Muscle of leg (tissue), 16 donors: ENCODE measurements around the gene BBS2. TPM values are rescaled to one million over a fixed set of nuclear protein-coding genes. Genes with fewer than 3 reads are reported as not detected.

ENCODE experiments used
- DNase-seq: peaks from one replicate; pipeline ENCODE4 v3.0.0; 2013
- H3K27ac ChIP-seq: one replicate; pipeline ENCODE4 v1.5.1; 2013; ENCODE audit warnings: mild to moderate bottlenecking, low read length, control low read depth
- H3K27me3 ChIP-seq: one replicate; pipeline ENCODE4 v1.6.1; 2013; ENCODE audit warnings: low read length; ENCODE audit not compliant: control insufficient read depth, insufficient read depth
- H3K36me3 ChIP-seq: one replicate; pipeline ENCODE4 v1.6.1; 2013; ENCODE audit warnings: low read length; ENCODE audit not compliant: control insufficient read depth, insufficient read depth
- H3K4me1 ChIP-seq: one replicate; pipeline ENCODE4 v1.6.1; 2013; ENCODE audit warnings: low read length; ENCODE audit not compliant: control insufficient read depth, insufficient read depth
- H3K4me3 ChIP-seq: one replicate; pipeline ENCODE4 v1.5.1; 2013; ENCODE audit warnings: low read length, control low read depth
- H3K9me3 ChIP-seq: replicated peaks from 2 replicates; pipeline ENCODE4 v1.6.1; 2013; ENCODE audit warnings: low read depth, low read length; ENCODE audit not compliant: control insufficient read depth
- WGBS: methylation state at CpG from one replicate; pipeline ENCODE4 v1.1.5; 2013; ENCODE audit warnings: missing lambda C conversion rate; ENCODE audit not compliant: insufficient coverage; 5-methylcytosine and 5-hydroxymethylcytosine counted together
- long read RNA-seq, 11 donors: transcript quantifications; one replicate each; lab custom pipeline, GENCODE V29; 2026
- polyA plus RNA-seq, 8 donors: library from polyadenylated mRNA; unstranded; fragments of 120-200 nt; gene quantifications; one replicate each; pipeline versions ENCODE4 v1.2.1 to v1.2.3, GENCODE V29; 2013; ENCODE audit warnings: inconsistent platforms in 1 of 8, low replicate concordance in 1 of 8; ENCODE audit not compliant: insufficient read length in 8 of 8, insufficient read depth in 1 of 8
- total RNA-seq: library from RNA; stranded (reverse); fragments of 120-200 nt; gene quantifications from one replicate; pipeline ENCODE4 v1.2.4, GENCODE V29; 2013

Gene BBS2, protein sequence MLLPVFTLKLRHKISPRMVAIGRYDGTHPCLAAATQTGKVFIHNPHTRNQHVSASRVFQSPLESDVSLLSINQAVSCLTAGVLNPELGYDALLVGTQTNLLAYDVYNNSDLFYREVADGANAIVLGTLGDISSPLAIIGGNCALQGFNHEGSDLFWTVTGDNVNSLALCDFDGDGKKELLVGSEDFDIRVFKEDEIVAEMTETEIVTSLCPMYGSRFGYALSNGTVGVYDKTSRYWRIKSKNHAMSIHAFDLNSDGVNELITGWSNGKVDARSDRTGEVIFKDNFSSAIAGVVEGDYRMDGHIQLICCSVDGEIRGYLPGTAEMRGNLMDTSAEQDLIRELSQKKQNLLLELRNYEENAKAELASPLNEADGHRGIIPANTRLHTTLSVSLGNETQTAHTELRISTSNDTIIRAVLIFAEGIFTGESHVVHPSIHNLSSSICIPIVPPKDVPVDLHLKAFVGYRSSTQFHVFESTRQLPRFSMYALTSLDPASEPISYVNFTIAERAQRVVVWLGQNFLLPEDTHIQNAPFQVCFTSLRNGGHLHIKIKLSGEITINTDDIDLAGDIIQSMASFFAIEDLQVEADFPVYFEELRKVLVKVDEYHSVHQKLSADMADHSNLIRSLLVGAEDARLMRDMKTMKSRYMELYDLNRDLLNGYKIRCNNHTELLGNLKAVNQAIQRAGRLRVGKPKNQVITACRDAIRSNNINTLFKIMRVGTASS
- total RNA-seq (58.3 TPM), polyA plus RNA-seq (10 to 100 TPM; 27.9 to 42.7 (median 36.2) TPM)
- long read RNA-seq, donor 1, partial matches to known transcripts = 0 of 1 reads
- long read RNA-seq, donor 1, other reads (novel, unspliced or antisense) = 0 of 1 reads
- long read RNA-seq, donor 2, partial matches to known transcripts = 0 of 1 reads
- long read RNA-seq, donor 2, other reads (novel, unspliced or antisense) = 0 of 1 reads
- long read RNA-seq, donor 3, partial matches to known transcripts = 23 of 39 reads
- long read RNA-seq, donor 3, other reads (novel, unspliced or antisense) = 14 of 39 reads
- long read RNA-seq, donor 4, partial matches to known transcripts = 0 of 1 reads
- long read RNA-seq, donor 4, other reads (novel, unspliced or antisense) = 0 of 1 reads
- long read RNA-seq, donor 5, partial matches to known transcripts = 0 of 4 reads
- long read RNA-seq, donor 5, other reads (novel, unspliced or antisense) = 0 of 4 reads
- long read RNA-seq, donor 6, transcript BBS2-201 (17 exons, 2,963 nt) = major isoform, 8 of 8 reads
- long read RNA-seq, donor 6, partial matches to known transcripts = 0 of 8 reads
- long read RNA-seq, donor 6, other reads (novel, unspliced or antisense) = 0 of 8 reads
- long read RNA-seq, donor 7, partial matches to known transcripts = 0 of 9 reads
- long read RNA-seq, donor 7, other reads (novel, unspliced or antisense) = 6 of 9 reads
- long read RNA-seq, donor 8, partial matches to known transcripts = 0 of 1 reads
- long read RNA-seq, donor 8, other reads (novel, unspliced or antisense) = 0 of 1 reads
- long read RNA-seq, donor 9, partial matches to known transcripts = 46 of 53 reads
- long read RNA-seq, donor 9, other reads (novel, unspliced or antisense) = 6 of 53 reads
- long read RNA-seq, donor 10, partial matches to known transcripts = 6 of 8 reads
- long read RNA-seq, donor 10, other reads (novel, unspliced or antisense) = 0 of 8 reads
- long read RNA-seq, donor 11, partial matches to known transcripts = 5 of 7 reads
- long read RNA-seq, donor 11, other reads (novel, unspliced or antisense) = 0 of 7 reads

- peak within 1 kb of the TSS; percentile 96 for H3K4me3 ChIP-seq
- peak; percentile 94 for DNase-seq
- WGBS = under 1% methylated on average over 58 of the region's 65 CpGs
- no peaks in the 10 kb centered on the region for H3K9me3 ChIP-seq
- no peaks in the 10 kb centered on the region for H3K36me3 ChIP-seq
- no peaks in the 10 kb centered on the region for H3K27me3 ChIP-seq
- peak within 1 kb of the TSS; percentile 65 for H3K27ac ChIP-seq
- H3K4me1 ChIP-seq = peaks cover 9% of the 10 kb centered on the region
These were observed at the start of gene BBS2 for GRCh38 chr16:56519459-56520250. Gene BBS2 (minus strand): TSS chr16:56520024. CDS start chr16:56519862, 162 bp downstream.

DNA sequence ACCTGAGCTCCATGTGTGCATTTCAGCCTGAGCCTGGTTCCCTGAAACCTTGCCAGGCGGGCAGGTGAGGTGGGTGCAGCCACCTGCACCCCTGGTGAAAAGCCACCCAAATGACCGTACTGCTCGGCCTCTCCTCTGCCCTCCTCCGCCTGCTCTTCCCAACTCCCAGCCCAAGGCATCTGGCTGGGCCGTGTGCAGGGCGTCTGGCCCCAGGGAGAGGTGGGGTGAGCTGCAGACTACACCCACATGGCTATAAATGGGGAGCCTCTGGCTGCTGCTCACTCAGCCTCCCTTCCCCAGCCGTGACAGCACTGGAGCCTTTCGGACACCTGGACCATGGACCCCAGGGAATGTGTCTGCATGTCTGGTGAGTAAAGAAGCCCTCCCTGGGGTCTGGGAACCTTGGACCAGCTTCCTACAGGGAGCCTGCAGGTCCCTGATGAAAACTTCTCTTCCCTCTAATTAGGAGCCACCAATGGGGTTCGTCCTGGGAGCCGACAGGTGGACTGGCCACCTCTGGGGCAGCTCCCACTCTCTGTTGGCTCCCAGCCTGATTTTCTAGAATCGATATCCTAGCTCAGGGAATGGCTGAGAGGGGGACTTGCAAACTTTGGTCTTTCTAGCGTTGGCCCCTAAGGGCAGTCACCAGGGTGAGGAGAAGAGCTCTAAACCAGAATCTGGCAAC is 45.1 kb upstream of the BBS2 start, which contains the start of gene MT4:
MT4 (plus strand) TSS at position 281 of the 685 bp plus-strand sequence; CDS start at position 337, 56 bp downstream.
- H3K9me3 ChIP-seq = no peaks in the 10 kb centered on the region
- H3K4me3 ChIP-seq = no peak within 1 kb of the TSS
- H3K27ac ChIP-seq = no peak within 1 kb of the TSS
- H3K4me1 ChIP-seq = no peaks in the 10 kb centered on the region
- no peak for DNase-seq
- no peaks in the 10 kb centered on the region for H3K36me3 ChIP-seq
- WGBS = 67% methylated on average over 8 of the region's 12 CpGs
- H3K27me3 ChIP-seq = peaks cover 12% of the 10 kb centered on the region

- H3K4me1 ChIP-seq = peaks cover 4% of the 10 kb centered on the region
- no peak overlapping the region for H3K27ac ChIP-seq
- no peaks in the 10 kb centered on the region for H3K9me3 ChIP-seq
- WGBS = no CpG with 5 or more reads among the region's 1 CpG
- peaks cover 5% of the 10 kb centered on the region for H3K27me3 ChIP-seq
- no peaks in the 10 kb centered on the region for H3K36me3 ChIP-seq
- H3K4me3 ChIP-seq = no peak overlapping the region
- DNase-seq = no peak
These were observed 41.3 kb upstream of the BBS2 start for GRCh38 chr16:56561126-56561525.

DNA sequence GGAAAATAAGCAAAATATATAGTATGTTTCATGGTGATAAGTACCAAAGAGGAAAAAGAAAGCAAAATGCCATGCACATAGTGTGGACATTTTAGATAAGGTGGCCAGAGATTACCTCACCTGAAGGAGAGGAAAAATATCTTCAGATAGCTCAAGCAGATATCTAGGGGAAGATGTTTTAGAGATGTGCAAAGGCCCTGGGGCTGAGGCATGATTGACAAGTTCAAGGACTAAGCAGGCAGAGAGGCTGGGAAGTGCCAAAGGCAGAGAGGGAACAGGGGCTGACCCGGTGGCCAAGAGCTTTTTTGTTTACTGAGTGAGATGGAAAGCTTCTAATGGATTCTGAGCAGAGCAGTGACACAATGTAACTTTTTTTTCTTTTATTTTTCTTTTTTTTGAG is 40.6 kb upstream of the BBS2 start:
- no peak overlapping the region for H3K27ac ChIP-seq
- no peaks in the 10 kb centered on the region for H3K9me3 ChIP-seq
- no CpG with 5 or more reads among the region's 1 CpG for WGBS
- DNase-seq = no peak
- peaks cover 4% of the 10 kb centered on the region for H3K4me1 ChIP-seq
- no peaks in the 10 kb centered on the region for H3K36me3 ChIP-seq
- H3K27me3 ChIP-seq = peaks cover 7% of the 10 kb centered on the region
- no peak overlapping the region for H3K4me3 ChIP-seq

DNA sequence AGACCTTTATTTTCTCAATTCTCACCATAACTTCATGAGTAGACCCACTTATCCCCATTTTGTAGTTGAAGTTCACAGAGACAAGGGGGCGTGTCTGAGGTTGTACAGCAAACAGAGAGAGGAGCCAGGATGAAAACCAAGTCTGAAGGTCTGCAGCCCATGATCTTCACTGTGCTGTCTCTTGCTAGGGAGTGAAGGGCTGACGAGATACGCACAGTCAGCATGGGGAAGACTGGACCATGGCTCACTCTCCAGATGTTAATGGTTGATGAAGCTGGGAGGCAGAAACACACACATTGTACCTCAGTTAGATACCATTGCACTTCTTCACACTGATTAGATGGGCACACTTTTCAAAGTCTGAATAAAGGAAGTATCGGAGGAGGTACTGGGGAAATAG is 39.3 kb upstream of the BBS2 start:
- H3K27ac ChIP-seq = no peak overlapping the region
- no peaks in the 10 kb centered on the region for H3K9me3 ChIP-seq
- H3K27me3 ChIP-seq = peaks cover 14% of the 10 kb centered on the region
- no CpG with 5 or more reads among the region's 4 CpGs for WGBS
- H3K36me3 ChIP-seq = no peaks in the 10 kb centered on the region
- no peak for DNase-seq
- peaks cover 4% of the 10 kb centered on the region for H3K4me1 ChIP-seq
- H3K4me3 ChIP-seq = no peak overlapping the region

DNA sequence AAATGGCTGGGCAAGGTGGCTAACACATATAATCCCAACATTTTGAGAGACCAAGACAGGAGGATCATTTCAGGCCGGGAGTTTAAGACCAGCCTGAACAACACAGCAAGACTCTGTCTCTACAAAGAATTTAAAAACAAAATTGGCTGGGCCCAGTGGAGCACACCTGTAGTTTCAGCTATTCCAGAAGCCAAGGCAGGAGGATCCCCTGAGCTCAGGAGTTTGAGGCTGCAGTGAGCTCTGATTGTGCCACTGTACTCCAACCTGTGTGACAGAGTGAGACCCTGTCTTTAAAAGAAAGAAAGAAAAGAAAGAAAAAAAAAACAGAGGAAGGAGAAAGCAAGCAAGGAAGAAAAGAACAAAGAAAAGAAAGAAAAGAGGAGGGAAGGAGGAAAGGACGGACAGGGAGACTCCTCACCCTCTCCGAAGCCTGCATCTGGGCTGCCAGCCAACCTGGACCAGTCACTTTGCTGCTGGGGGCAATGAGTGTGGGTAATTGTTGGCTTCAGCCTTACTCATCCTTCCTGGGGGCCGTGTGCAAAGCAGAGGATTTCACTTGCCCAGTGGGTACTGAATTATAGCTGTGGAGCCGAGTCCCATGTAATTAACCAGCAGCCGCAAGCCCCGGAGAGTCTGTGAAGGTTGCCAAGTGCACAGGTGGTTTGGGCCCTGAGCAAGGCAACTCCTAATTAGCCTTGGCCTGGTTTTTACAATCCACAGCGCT is 38.4 kb upstream of the BBS2 start:
- no peaks in the 10 kb centered on the region for H3K36me3 ChIP-seq
- WGBS = 47% methylated on average over 6 of the region's 8 CpGs
- peaks cover 4% of the 10 kb centered on the region for H3K4me1 ChIP-seq
- H3K27ac ChIP-seq = no peak overlapping the region
- H3K27me3 ChIP-seq = peaks cover 14% of the 10 kb centered on the region
- no peaks in the 10 kb centered on the region for H3K9me3 ChIP-seq
- DNase-seq = peak; percentile 34
- H3K4me3 ChIP-seq = no peak overlapping the region

- Histone ChIP-seq H3K36me3 (no peaks in the 10 kb centered on the region), H3K9me3 (no peaks in the 10 kb centered on the region), H3K27me3 (peaks cover 11% of the 10 kb centered on the region), H3K4me3 (no peak overlapping the region), H3K27ac (no peak overlapping the region), H3K4me1 (peaks cover 12% of the 10 kb centered on the region)
- DNase-seq = no peak
- WGBS = 98% methylated on average over 7 of the region's 10 CpGs
These were observed 34.6 kb upstream of the BBS2 start for GRCh38 chr16:56554441-56554840.
